GM21619 (cell line): ENCODE measurements around the gene SIM1.
"Not testable (repeated sequence)": the region's sequence is repeated elsewhere in the genome, so short reads cannot be mapped to it uniquely, and the experiment has no call there.

Source experiments
- ATAC-seq: cut with Tn5 transposase; IDR thresholded peaks from one replicate; pipeline ENCODE4 v1.9.1; 2021; ENCODE audit not compliant: unreplicated experiment

The SIM1 gene

GRCh38 chr6:100354736-100355641, 109.7 kb downstream of the SIM1 start:
- not testable (repeated sequence) for ATAC-seq

DNA sequence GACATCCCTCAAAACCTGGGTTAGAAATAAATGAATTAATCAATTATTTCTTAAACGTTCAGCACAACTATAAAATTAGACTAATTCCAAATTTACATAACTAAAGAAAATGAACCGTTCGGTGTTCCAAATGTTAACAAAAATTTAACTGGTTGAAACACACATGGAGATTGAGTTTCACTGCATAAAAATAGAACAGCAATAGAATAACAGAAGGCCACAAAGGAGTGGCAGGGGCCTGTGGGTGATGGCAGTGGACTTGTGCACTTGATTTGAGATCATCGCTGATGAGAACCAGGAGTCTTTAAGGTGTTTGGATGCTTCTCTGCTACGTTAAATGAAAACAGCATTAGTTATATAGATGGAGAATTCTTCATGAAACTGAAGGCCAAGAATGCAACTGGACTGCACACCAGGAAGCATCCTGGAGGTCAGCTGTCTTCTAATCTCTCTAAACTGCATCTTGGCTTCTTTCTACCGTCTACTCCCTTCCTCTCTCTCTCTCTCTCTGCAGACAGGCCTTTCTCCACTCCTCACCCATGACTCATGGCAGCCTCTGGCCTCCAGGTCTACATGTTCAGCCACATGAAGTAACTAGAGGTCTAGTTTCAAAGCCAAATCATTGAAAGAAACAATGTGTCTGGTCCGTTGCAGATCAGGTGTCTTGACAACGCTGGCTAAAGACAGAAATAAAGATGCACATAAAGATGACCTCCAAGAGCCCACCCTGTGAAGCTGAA, 111.3 kb downstream of the SIM1 start:
- no peak for ATAC-seq

- no peak for ATAC-seq
Observed at GRCh38 chr6:100350139-100350538, 114.6 kb downstream of the SIM1 start.

- no peak for ATAC-seq
Observed at GRCh38 chr6:100349366-100349765, 115.4 kb downstream of the SIM1 start.

DNA sequence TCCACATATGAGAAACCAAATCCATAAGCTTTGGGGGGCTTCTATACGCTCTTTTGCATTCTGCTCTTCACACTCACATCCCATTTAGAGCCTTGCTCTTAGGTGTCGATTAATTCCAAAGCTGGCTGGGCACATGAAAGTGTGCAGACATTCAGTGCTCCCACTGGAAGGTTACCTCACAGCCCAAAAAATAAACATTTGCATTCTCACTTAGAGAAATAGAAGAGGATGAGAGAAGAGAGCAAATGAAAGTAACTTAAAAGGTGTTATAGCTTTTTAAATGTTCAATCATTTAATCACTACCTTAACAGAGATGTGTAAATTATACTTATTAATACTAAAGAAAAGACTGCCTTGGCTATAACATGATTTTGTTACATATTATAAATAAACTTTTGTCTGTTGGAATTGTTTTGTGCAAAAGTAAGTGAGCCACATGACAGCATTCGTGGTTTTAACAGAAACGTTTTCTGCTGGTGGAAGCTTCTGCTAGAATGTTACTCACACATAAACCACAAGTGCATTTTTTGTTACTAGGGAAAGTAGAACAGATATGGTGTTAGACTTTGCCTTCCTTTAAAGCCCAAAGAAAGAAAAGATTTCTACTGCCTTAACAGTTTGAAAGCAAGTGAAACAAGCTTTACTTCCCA, 116.7 kb downstream of the SIM1 start:
- peak; percentile 69 for ATAC-seq

GRCh38 chr6:100346828-100347227, 117.9 kb downstream of the SIM1 start:
- ATAC-seq, result peak; percentile 44

DNA sequence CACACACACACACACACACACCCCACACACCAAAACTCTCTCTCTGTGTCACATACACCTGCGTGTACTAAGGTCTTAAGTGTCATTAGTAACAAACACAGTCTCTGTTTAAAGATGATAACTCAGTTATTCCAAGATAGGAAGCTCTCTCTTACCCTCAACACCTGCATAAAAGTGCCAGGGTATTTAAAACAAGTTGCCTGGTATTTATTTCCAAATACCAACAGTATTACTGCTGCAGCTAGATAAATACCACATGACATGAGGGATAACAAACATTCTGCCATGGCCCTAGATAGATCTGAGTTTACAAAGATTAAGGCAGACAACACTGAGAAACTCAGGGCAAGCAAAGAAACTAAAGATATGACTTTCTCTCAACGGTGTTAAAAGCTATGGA, 118.5 kb downstream of the SIM1 start:
- ATAC-seq, result peak; percentile 8

DNA sequence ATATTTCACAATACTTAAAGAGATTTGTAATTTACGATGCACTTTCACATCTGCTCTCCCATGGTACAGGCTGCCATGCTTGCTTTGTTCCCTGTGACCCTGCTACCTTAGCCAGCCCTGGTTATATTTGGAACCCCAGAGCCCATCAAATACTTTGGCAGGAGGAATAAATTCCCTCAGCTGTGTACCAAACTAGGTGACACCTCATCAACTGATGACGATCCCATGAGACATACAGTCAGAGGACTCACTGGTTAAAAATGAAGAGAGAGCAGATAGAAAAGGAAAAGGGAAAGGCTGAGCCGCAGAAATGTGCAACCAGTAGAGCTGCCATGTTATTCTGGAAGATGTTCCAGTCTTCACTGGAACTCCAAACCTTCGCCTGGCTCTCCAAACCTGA, 120.0 kb downstream of the SIM1 start:
- ATAC-seq, result no peak

- no peak for ATAC-seq
Observed at GRCh38 chr6:100344321-100344720, 120.4 kb downstream of the SIM1 start.

DNA sequence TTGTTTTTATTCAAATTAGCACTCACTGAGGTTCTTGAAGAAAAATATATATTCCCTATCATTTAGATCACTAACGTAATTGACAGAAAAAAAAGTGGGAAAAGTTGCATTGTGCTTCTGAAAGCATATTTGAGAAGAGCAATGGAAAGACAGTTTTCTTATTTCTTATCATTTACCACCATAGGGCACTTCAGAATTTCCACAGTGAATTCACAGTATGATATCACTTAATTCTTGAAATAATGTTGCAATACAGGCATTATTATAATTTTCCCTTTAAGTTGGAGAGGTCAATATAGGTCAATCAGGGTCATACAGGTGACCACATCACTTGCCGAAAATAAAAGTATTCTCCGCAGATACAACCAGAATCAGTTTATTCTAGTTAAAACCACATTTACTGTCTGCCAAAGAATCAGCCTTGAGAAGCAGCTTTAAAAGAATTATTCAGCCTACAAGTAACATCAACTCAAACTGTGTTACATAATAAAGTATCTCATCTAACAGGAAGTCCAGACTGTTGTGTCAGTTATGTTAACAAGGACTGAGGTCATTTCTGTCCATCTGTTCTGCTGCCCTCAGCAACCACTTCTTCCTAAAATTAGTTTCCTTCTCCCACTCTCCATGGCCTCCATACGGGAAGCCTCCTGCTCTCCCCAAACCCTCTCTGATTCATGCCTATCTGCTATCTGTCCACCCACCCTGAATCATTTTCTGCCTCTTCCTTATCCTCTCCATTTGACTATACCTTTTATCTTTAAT, 121.2 kb downstream of the SIM1 start:
- no peak for ATAC-seq

DNA sequence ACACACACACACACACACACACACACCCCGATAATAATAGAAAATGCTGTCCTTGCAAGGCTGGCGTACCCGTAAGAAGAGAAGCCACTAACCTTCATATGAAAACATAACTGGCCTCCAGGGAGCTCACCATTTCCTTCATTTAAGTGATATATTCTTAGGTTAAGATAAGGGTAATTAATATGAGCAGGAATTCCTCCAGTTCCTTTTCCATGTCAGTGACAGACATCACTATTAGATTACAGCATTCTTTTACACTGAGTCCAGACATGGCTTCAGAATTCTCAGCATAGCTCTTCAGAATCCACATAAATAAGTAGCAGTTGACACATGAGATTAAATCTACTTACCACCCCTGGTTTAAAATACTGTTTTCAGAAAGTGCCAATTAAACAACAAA, 121.9 kb downstream of the SIM1 start:
- ATAC-seq, result no peak

DNA sequence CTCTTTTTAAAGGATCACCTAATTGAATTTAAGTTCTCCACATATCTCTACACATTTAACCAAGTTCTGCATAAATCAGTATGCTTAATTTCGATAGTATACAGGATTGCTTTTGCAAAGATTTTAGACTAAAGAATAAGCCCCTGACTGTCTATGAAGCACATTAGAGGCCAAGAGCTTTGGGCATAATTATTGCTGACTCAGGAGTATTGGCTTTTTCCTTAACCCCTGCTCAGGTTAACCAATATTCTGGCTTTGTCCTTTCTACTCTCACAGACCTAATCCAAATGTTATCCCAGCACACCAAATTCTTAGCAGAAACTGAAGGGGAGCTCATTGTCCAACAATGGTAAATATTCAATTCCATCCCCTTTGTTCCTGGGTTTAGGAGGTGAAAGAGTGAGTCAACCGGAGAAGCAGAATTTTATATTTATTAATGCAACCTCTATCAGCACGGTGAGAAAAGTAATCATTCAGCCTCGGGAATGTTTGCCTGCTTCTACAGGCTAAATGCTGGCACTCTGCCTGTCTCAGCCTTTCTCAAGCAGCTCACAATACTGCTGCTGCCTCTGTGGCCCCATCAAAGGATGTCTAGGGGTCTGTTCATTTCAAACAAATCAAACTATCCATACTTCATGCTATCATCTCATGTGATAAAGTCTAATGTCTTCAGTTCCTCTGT, 125.0 kb downstream of the SIM1 start:
- no peak for ATAC-seq

DNA sequence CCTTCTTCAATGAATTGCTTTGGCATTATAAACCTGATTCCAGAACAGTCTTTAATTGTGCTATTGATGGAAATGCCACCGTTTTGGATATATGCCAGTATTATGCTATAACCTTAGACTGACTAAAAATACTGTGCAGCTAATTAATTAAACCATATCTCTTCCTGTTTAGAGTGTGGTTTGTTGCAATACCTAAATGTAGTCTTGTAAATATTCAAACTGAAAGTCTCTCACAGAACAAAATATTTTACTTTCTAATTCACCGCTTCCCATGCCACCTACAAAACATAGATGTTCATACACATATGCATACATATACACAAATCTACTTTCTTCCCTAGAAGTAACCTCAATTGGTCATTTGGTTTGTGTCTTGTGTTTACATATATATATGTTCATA, 126.6 kb downstream of the SIM1 start:
- no peak for ATAC-seq

DNA sequence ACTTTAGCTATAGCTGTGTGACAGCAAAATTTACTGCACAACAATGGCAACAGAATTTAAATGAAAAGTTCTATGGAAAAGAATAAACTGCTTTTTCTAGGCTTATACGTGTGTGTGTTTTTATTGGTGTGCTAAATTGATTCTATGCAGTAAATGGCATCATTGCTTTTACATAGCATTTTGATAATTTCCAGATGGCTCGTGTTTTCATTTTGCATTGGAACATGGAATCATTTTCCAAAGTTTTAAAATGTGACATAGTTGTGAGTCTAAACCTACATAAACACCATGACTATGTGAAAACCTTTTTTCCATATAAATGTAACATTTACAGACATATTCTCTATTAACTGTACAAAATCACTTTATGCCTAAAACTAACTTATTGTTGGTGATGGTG, 127.8 kb downstream of the SIM1 start:
- ATAC-seq, result no peak

DNA sequence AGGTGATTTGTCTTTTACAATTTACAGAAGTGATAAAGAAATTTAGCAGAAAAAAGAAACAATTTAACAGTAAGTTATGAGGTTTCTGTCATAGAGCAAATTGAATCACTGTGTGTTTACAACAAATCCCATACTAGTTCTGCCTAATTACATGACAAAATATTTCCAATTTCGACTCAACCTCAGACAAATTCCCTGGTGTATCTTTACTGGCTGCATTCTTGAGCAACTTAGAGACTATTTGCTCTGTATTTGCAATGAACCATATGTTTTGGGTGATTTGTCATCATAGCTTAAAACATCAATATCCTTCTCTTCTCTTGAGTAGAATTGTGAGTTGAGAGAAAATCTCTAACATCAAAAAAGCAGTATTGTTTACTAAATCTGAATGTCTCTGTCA, 128.7 kb downstream of the SIM1 start:
- ATAC-seq, result no peak
